ENCODE data around the gene SPATA6.

DNA sequence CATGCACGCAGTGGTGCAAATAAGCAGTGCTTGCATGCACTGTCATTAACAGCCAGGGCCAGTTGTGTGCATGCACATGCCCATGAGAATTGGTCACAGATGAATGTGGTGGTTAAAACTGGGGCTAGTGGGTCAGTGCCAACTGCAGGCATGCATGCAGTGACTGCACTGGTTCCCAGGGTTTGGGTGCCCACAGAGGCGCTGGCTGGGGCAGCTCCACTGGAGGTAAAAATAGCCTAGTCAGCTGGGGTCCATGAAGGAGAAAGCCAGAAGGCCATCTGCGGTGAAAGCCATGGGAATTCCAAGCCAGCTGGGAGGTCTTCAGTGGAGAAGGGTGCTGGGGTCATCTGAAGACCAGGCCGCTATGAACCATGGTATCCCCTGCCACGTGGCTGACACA, 179.3 kb downstream of the SPATA6 start:
- TF ChIP-seq, protein P1, sequence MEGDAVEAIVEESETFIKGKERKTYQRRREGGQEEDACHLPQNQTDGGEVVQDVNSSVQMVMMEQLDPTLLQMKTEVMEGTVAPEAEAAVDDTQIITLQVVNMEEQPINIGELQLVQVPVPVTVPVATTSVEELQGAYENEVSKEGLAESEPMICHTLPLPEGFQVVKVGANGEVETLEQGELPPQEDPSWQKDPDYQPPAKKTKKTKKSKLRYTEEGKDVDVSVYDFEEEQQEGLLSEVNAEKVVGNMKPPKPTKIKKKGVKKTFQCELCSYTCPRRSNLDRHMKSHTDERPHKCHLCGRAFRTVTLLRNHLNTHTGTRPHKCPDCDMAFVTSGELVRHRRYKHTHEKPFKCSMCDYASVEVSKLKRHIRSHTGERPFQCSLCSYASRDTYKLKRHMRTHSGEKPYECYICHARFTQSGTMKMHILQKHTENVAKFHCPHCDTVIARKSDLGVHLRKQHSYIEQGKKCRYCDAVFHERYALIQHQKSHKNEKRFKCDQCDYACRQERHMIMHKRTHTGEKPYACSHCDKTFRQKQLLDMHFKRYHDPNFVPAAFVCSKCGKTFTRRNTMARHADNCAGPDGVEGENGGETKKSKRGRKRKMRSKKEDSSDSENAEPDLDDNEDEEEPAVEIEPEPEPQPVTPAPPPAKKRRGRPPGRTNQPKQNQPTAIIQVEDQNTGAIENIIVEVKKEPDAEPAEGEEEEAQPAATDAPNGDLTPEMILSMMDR (IDR thresholded peaks at IDR 0.05; ENCODE audit: poor library complexity), result no peak
- TF ChIP-seq EZH2phosphoT487 (IDR thresholded peaks at IDR 0.05; ENCODE audit: low read depth, severe bottlenecking, unreplicated experiment), result no peak
- no peak for TF ChIP-seq EZH2 (IDR thresholded peaks at IDR 0.05; ENCODE audit: borderline replicate concordance)
